WTC11 (cell line): ENCODE data around the gene MAP3K6. TPM values are rescaled to one million over a fixed set of nuclear protein-coding genes. Genes with fewer than 3 reads are reported as not detected.

Experiments
- ATAC-seq: fragments of 200-7000 bp; cut with Tn5 transposase; 2 replicates; pipeline ENCODE4 v1.10.0; 2021; ENCODE audit warnings: mild to moderate bottlenecking, moderate library complexity
- CTCF ChIA-PET: fragments of 300-600 bp; sonication (Branson Sonifier 250); formaldehyde crosslinking; loops from one replicate; lab custom pipeline; 2021; ENCODE audit warnings: antibody characterized with exemption; lab: Charles Lee
- POLR2A ChIA-PET: fragments of 350-600 bp; sonication (Branson Sonifier 250); formaldehyde crosslinking; loops from one replicate; lab custom pipeline; 2021; ENCODE audit warnings: antibody characterized with exemption; lab: Charles Lee
- DNase-seq: peaks from one replicate; pipeline ENCODE4 v3.0.0; 2021; ENCODE audit warnings: low spot score
- H3K27ac Mint-ChIP-seq: 2 replicates; pipeline ENCODE4 v1.8.0; 2021; ENCODE audit warnings: mixed read lengths
- H3K27me3 Mint-ChIP-seq: 2 replicates; pipeline ENCODE4 v1.8.0; 2021; ENCODE audit warnings: low read depth, mild to moderate bottlenecking, moderate library complexity, mixed read lengths
- H3K36me3 Mint-ChIP-seq: 2 replicates; pipeline ENCODE4 v1.8.0; 2021; ENCODE audit warnings: mixed read lengths
- H3K4me1 Mint-ChIP-seq: 2 replicates; pipeline ENCODE4 v1.8.0; 2022; ENCODE audit warnings: mixed read lengths
- H3K4me3 Mint-ChIP-seq: 2 replicates; pipeline ENCODE4 v1.8.0; 2021; ENCODE audit warnings: mild to moderate bottlenecking, moderate library complexity, mixed read lengths
- H3K9me3 Mint-ChIP-seq: 2 replicates; pipeline ENCODE4 v1.8.0; 2021; ENCODE audit warnings: mixed read lengths
- CTCF ChIP-seq: fragments of 200-600 bp; IDR thresholded peaks from 2 replicates; pipeline ENCODE4 v1.8.0; 2022; ENCODE audit warnings: antibody characterized with exemption
- FOXK1 ChIP-seq: sonication (generic); formaldehyde crosslinking; IDR thresholded peaks from 2 replicates; pipeline ENCODE4 v1.8.0; 2022; ENCODE audit warnings: mild to moderate bottlenecking, moderate library complexity, missing genetic modification reagents
- FOXP1 ChIP-seq: sonication (generic); formaldehyde crosslinking; IDR thresholded peaks from 2 replicates; pipeline ENCODE4 v1.8.0; 2022; ENCODE audit warnings: missing genetic modification reagents, mild to moderate bottlenecking, moderate library complexity, borderline replicate concordance
- HMGXB4 ChIP-seq: sonication (generic); formaldehyde crosslinking; IDR thresholded peaks from 2 replicates; pipeline ENCODE4 v1.8.1; 2023; ENCODE audit warnings: mild to moderate bottlenecking, moderate library complexity, missing genetic modification reagents
- MAX ChIP-seq: sonication (generic); formaldehyde crosslinking; IDR thresholded peaks from 2 replicates; pipeline ENCODE4 v1.8.0; 2022; ENCODE audit warnings: mild to moderate bottlenecking, missing genetic modification reagents
- SP1 ChIP-seq: sonication (generic); formaldehyde crosslinking; conservative IDR thresholded peaks from 2 replicates; pipeline ENCODE4 v1.8.1; 2022; ENCODE audit warnings: missing genetic modification reagents
- ZNF121 ChIP-seq: sonication (generic); formaldehyde crosslinking; IDR thresholded peaks from 2 replicates; pipeline ENCODE4 v1.8.0; 2023; ENCODE audit warnings: missing genetic modification reagents
- ZNF263 ChIP-seq: sonication (generic); formaldehyde crosslinking; IDR thresholded peaks from 2 replicates; pipeline ENCODE4 v1.8.1; 2022; ENCODE audit warnings: low read depth, mild to moderate bottlenecking, moderate library complexity, missing genetic modification reagents
- ZSCAN18 ChIP-seq: fragments of 250-450 bp; sonication (Bioruptor Pico); IDR thresholded peaks from 2 replicates; pipeline ENCODE4 v2.1.2; 2022; ENCODE audit warnings: mild to moderate bottlenecking, moderate library complexity
- total RNA-seq: library from RNA; stranded (reverse); gene quantifications from 3 replicates; pipeline ENCODE4 v1.2.3, GENCODE V29; 2021
- TF ChIP-seq, protein P1 (sequence below): sonication (generic); formaldehyde crosslinking; IDR thresholded peaks from 2 replicates; pipeline ENCODE4 v1.8.1; 2022; ENCODE audit warnings: missing genetic modification reagents, borderline replicate concordance
- TF ChIP-seq, protein P2 (sequence below): sonication (generic); formaldehyde crosslinking; IDR thresholded peaks from 2 replicates; pipeline ENCODE4 v1.8.0; 2022; ENCODE audit warnings: mild to moderate bottlenecking, missing genetic modification reagents
- TF ChIP-seq, protein P3 (sequence below): fragments of 250-450 bp; sonication (Bioruptor Pico); IDR thresholded peaks from 2 replicates; pipeline ENCODE4 v1.9.0; 2021; ENCODE audit warnings: mild to moderate bottlenecking, borderline replicate concordance

The MAP3K6 gene
- total RNA-seq, 1 experiment from 2014 or later: 15.0 TPM

DNA sequence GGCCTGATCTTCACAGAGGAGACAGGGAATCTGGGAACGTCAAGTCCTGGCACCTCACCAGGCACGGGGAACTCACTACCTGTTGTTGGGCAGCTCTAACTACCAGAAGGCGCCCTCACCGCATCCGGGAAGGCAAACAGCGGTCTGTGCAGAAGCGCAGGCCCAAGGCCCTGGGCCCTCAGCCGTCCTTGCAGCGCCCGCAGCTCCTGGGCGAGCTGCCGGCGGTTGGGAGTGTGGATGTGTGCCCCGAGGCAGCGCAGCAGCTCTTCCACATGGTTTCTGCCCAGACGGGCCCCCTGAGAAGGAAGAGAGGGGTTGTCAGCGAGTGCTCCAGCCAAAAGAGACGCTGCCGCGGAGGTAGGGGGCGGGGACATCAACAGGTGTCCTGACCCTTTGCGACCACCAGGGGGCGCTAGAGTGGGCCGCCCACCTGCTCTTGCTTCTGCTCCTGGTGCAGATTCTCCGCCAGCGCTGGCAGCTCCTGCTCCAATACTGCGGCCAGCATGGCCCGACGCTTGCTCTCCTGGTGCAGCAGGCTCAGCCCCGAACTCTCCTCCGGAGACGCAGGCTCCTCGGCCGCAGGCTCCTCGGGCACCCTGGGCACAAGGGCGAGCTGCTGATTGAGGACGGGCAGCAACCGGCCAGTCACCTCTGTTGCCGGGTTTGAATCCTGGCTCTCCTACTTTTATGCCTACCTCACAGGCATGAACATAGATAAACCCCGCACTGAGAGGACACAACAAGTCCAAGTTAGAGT, 9.3 kb downstream of the MAP3K6 start:
- Mint-ChIP-seq H3K27me3 (peaks cover 49% of the 10 kb centered on the region), H3K4me3 (peak overlapping the region; percentile 37)
- peak; percentile 61; the same call in 1 of the 2 replicates for TF ChIP-seq ZNF263 (CRISPR knock-in tag)
- TF ChIP-seq MAX (CRISPR knock-in tag): peak; percentile 74
- peak; percentile 60; the same call in 1 of the 2 replicates for TF ChIP-seq FOXK1
- peak; percentile 66; the same call in 1 of the 2 replicates for TF ChIP-seq HMGXB4 (CRISPR knock-in tag)
- TF ChIP-seq, protein P1, sequence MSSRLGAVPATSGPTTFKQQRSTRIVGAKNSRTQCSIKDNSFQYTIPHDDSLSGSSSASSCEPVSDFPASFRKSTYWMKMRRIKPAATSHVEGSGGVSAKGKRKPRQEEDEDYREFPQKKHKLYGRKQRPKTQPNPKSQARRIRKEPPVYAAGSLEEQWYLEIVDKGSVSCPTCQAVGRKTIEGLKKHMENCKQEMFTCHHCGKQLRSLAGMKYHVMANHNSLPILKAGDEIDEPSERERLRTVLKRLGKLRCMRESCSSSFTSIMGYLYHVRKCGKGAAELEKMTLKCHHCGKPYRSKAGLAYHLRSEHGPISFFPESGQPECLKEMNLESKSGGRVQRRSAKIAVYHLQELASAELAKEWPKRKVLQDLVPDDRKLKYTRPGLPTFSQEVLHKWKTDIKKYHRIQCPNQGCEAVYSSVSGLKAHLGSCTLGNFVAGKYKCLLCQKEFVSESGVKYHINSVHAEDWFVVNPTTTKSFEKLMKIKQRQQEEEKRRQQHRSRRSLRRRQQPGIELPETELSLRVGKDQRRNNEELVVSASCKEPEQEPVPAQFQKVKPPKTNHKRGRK (CRISPR knock-in tag): no peak
- TF ChIP-seq FOXP1 (CRISPR knock-in tag): peak; percentile 70; the same call in 1 of the 2 replicates
- TF ChIP-seq ZSCAN18 (CRISPR knock-in tag): no peak
- TF ChIP-seq SP1: peak; percentile 75
- TF ChIP-seq, protein P2, sequence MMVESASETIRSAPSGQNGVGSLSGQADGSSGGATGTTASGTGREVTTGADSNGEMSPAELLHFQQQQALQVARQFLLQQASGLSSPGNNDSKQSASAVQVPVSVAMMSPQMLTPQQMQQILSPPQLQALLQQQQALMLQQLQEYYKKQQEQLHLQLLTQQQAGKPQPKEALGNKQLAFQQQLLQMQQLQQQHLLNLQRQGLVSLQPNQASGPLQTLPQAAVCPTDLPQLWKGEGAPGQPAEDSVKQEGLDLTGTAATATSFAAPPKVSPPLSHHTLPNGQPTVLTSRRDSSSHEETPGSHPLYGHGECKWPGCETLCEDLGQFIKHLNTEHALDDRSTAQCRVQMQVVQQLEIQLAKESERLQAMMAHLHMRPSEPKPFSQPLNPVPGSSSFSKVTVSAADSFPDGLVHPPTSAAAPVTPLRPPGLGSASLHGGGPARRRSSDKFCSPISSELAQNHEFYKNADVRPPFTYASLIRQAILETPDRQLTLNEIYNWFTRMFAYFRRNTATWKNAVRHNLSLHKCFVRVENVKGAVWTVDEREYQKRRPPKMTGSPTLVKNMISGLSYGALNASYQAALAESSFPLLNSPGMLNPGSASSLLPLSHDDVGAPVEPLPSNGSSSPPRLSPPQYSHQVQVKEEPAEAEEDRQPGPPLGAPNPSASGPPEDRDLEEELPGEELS (CRISPR knock-in tag): 0 out of 2 replicates have a peak, but pooled peaks have one; percentile 34
- TF ChIP-seq, protein P3, sequence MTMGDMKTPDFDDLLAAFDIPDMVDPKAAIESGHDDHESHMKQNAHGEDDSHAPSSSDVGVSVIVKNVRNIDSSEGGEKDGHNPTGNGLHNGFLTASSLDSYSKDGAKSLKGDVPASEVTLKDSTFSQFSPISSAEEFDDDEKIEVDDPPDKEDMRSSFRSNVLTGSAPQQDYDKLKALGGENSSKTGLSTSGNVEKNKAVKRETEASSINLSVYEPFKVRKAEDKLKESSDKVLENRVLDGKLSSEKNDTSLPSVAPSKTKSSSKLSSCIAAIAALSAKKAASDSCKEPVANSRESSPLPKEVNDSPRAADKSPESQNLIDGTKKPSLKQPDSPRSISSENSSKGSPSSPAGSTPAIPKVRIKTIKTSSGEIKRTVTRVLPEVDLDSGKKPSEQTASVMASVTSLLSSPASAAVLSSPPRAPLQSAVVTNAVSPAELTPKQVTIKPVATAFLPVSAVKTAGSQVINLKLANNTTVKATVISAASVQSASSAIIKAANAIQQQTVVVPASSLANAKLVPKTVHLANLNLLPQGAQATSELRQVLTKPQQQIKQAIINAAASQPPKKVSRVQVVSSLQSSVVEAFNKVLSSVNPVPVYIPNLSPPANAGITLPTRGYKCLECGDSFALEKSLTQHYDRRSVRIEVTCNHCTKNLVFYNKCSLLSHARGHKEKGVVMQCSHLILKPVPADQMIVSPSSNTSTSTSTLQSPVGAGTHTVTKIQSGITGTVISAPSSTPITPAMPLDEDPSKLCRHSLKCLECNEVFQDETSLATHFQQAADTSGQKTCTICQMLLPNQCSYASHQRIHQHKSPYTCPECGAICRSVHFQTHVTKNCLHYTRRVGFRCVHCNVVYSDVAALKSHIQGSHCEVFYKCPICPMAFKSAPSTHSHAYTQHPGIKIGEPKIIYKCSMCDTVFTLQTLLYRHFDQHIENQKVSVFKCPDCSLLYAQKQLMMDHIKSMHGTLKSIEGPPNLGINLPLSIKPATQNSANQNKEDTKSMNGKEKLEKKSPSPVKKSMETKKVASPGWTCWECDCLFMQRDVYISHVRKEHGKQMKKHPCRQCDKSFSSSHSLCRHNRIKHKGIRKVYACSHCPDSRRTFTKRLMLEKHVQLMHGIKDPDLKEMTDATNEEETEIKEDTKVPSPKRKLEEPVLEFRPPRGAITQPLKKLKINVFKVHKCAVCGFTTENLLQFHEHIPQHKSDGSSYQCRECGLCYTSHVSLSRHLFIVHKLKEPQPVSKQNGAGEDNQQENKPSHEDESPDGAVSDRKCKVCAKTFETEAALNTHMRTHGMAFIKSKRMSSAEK: no peak
- peak; percentile 87; the same call in 1 of the 2 replicates for TF ChIP-seq ZNF121 (CRISPR knock-in tag)
- TF ChIP-seq CTCF: peak; percentile 100

More for the DNA sequence above, 9.3 kb downstream of the MAP3K6 start:
- peak; percentile 70 for ATAC-seq
- ChIA-PET CTCF (interaction anchor here (0.5 to 11.0 kb wide), 55 partner anchors 9 to 350 kb away, joined by 3 to 258 read pairs (median 5); partner anchors contain the start of genes CD164L2, FCN3, GPR3 and MAP3K6), POLR2A (interaction anchor here (0.6 to 1.2 kb wide), 3 partner anchors 9 to 71 kb away, joined by 3 to 6 read pairs (median 4); no protein-coding TSS in a partner anchor)
- Mint-ChIP-seq H3K9me3 (no peaks in the 10 kb centered on the region), H3K4me1 (peaks cover 17% of the 10 kb centered on the region), H3K27ac (no peak overlapping the region), H3K36me3 (no peaks in the 10 kb centered on the region)
- peak; percentile 87 for DNase-seq
